GM19240 (cell line): ENCODE measurements around the gene CGREF1.

Experiments
- DNase-seq: peaks from one replicate; pipeline ENCODE4 v3.0.0; 2011; ENCODE audit warnings: low spot score; ENCODE audit not compliant: insufficient read length

Gene CGREF1

DNA sequence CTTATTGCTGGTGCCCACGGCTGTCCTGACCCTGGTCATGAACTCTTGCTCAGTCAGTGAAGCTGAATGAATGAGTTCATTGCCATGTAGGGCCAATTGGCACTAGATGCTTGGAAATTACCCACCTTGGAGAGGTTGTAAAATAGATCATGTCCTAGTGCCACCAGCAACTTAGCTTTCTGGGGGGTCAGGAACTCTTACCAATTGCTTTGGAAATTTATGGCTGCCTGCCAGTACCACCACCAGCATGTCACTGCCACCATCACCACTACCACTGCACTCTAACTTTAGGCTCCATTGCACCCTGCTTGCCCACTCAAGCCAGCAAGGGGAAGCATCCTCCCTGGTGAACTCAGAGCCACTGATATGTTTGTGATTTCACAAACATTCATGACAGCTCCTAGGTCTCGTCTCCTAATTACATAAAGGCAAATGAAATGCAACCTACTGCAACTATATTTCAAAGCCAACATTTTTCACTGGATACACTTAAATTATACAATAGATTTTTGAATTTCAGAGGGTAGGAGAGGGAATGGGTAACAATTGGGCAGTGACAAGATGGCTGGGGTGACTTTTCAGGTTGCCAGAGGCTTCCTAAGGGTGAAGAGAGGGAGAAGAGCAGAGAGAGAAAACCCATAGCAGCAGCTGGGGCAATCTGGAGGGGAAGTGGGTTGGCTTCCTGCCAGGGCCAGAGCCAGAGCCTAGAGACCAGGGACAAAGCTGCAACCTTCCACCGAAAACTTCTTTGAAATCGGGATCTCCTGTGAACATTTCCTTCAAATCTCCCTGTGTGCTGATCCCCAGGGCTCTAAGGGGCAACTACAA lies 44.0 kb downstream of the CGREF1 start:
- no peak for DNase-seq

DNA sequence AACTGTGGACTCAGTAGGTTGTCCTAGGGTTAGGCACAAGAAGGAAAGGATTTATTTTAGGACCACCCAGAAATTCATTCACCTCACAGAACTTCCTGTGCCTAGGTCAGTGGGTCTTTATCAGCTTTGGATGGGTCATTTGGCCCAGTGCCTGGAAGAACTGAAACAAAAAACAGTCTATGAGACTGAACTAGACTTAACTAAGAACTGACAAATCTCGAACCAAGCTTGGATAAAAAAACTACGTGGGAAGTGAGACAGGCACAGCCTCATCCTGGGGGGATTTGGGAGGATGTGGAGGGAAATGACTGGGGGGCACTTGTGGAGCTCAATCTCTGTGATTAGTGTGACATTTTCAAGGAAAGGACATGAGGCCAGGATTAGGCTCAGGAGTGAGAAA lies 45.1 kb downstream of the CGREF1 start:
- DNase-seq, result no peak

DNA sequence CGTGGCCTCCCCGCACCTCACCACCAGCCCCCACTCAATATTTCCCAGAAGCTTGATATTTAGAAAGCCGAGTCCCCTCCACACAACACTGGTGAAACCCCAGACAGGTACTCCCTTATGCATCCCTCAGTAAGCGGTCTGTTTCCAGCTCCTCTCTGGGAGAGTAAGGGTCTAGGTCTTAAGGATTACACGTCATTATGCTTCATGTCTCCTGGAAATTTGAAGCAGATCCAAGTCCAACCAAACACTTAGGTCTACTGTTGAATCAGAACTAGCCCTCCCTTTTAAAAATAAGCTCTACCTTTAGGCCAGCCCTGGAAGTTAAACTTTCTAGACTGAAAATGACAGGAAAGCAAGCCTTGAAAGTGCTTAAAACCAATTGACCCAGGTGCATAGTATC lies 46.0 kb downstream of the CGREF1 start:
- DNase-seq, result no peak

DNA sequence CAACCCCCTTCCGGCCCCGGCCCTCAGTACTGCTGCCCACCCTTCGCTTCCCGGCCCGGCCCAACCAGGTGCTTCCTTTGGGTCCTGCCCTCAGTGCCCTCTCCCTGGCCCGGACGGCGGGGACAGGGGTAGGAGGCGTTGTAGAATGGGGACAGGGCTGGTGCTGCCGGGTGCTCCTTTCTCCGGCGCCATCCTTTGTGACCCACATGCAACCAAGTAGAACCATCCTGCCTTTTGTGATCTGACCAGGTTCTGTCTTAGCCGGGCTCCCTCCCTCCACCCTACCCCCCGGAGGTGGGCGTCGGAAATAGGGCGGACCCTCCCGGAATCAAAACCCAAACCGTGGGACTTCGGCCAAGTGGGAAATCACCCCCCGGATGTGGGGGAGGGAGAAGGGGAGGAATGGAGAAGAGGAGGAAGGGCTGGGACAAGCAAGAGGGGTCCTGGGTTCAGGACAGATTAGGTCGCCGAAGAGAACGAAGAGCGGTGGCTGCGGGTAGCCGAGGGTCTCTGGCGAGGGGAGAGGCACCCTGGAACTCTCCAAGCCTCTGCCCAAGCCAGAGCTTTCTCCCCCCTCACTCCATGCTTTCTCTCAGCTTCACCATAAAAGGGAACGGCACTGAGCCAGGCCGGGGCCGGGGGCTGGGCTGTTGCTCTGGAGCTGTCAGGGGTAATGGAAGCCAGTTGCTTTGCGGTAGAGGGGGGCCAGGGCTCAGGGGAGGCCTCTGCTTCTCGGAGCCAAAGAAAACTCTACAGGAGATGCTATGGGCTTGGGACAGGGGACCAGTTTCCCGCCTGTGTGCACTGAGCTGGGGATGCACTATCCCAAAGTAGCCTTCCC lies 46.7 kb downstream of the CGREF1 start:
- DNase-seq, result no peak

DNA sequence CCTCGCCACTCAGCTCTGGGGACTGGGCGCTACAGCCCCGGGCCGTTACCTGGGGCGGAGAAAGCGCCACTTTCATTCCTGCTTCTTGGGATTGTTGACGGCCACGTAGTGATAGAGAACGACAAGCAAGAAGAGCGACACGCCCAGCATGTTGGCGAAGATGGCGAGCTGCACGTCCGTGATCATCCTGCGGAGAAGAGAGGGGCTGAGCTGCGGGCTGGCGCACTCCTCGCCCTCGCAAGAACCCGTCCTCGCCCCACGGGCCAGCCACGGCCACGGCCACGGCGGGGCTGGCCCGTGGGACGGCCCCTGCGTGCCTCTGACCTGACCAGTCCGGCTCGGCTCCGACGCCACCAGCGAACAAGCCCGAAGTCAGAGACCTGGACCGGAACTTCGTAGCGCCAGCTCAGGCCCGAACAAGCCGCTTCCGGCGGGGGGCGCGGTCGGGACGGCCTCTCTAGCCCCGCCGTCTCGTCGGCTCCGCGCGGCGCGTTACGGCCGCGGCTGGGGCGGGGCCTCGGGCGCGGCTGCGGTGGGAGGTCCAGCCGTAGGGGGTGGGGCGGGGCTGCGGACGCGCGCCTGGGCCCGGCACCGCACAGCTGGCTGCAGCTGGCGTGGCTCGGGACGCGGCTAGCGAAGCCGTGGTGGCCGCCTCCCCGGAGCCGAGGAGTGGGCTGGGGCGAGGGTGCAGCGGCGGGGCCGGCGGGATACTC lies 47.5 kb downstream of the CGREF1 start, which contains the start of gene OST4:
TSS of gene OST4 (minus strand) at position 378 of the 713 bp plus-strand sequence.
- peak; percentile 86 for DNase-seq

DNA sequence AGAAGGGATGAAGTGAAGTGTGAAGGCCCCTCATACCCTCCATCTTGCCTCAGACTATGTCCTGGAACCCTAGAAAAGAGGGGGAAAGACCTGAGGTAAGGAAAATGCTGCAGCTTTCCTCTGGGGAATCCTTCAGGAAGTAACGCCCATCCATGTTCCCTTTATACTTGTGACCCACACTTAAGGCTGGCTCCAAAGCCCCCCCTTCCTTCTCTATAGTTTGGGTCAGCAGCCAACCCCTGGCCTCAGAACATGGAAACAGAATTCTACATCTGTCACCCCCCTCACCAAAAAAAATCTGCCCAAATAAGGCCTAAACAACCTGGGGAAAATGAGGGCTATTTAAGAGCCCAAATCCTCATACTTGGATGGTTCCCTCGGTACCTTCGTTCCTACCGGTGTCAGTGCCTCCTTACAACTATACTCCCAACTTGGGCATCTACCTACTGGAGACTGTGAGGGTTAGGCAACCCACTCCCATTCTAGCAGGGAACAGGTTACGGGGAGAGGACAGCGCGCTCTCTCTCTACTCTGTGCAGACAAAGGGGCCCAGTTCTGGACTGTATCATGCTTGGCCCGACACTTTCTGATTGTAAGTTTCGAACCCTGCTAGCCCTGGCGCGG lies 48.2 kb downstream of the CGREF1 start:
- no peak for DNase-seq

DNA sequence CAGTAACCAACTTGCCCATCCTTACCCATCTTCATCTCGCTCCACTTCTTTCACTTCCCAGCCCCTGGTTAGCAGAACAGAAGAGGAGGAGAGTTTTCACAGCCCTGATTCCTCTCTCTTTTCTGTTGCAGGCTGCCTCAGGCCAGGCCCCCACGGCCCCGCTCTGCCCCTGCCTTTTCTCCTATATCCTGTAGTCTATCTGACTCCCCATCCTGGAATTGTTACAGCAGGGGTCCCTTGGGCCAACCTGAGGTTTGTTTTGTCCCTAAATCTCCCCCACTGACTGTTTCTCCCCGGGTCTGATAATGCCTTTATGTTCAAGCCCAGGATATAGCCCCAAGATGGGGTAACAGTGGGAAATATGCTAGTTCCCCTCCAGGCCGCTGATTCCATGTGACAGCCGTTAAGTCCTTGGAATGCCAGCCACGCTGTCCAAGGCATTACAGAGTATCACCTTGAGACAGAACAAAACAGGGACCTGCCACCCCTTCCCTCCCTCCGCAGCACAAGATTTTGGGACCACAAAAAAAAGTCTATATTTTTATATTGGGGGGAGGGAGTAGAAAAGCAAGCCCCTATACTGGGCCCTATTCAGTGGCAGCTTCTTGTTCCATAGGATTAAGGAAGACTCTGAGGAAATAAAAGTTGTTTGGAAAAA lies 48.8 kb downstream of the CGREF1 start:
- DNase-seq, result no peak

DNA sequence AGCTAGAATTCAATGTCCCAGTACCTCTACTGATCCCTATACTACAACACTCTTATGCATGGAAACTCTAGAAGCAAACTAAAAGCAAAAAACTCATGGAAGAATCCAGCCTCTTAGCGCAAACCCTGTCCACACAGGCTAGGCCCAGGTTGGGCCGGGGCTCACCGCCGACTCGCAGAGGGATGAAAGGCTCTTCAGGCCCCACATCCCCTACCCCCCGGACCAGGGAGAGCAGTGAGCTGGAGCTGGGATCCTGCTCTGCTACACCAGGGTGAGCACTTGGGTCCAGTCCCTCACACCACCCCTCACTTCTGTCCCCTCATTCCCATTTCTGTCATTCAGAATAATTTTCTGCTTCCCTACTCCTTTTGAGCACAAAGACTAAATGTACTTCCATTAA lies 49.5 kb downstream of the CGREF1 start:
- no peak for DNase-seq

DNA sequence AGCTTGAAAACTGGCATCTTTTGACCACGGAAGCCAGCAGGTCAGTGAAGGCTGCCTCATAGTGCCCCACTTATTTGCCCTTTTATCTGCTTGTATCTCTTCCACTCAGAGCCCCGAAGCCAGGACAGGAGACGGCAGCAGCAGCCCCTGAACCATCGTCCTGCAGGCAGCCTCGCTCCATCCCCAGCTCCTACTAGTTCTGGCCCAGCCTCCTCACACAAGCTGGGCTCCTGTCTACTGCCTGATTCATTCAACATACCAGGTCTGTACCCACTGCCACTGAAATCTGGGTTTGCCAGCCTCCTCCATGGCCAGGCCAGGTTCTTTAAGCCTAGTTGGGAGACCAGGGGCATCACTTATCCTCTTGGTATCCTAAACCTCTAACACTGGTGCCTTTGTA lies 51.5 kb downstream of the CGREF1 start:
- DNase-seq, result no peak

DNA sequence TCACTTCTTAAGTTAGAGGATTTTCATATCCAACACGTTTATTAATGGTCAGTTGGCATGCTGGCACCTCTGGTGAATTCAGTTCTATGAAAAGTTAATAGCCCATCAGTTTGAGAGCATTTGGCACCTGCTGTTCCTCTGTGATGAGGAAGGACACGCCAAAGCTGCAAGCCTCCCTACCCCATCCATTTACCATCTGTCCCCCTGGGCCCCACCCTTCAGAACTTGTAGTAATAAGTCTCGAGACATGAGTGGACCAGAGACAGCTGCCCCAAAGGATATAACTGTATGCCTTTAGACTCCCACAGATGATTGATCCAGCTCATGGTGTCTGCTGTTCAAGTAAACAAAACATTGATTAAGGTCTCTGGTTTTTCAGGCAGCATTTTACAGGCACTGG lies 53.8 kb downstream of the CGREF1 start:
- DNase-seq, result no peak

DNA sequence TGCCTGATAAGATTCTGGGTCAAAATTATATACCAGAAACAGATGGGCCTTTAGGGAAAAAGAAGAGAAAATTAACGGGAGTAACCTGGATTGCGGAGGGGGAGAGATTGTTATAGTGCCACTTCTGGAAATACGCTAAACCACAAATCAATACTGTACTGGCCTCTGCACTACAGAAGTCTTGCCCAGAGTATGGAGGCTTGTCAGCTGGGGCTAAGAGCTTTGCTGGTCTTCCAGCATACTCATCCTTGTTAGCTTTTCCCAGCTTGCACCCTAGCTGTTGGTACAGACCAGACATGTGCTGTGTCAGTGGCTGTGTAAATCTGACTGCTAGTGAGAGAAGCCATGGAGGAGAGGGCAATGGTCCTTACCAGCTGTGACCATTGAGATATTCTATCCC lies 58.6 kb downstream of the CGREF1 start:
- no peak for DNase-seq

DNA sequence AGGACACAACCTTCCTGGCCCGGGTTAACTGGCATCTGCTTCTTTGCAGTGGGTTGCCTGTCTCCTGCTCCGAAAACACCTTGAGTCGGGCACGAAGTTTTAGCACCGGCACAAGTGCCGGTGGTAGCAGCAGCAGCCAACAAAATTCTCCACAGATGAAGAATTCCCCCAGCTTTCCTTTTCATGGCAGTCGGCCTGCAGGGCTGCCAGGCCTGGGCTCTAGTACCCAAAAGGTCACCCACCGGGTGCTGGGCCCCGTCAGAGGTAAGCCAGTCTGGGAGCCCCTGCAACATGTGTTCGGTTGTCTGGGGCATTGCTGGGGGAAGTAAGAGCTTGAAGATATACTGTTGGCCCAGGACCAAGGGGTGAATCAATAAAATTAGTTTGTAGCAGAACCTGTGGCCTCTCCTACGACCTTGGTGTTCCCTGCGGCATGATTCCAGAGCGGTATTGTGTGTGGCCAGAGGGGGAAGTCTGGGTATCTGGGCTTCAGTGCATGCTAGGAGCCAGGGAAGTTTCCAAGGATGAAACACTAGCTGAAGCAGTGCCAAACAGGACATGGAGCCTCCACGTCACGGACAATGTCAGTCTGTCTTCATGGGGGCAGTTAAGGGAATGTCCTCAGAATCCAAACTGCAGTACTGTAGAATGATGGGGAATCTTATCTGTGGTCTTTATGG lies 59.6 kb downstream of the CGREF1 start:
- DNase-seq, result no peak

DNA sequence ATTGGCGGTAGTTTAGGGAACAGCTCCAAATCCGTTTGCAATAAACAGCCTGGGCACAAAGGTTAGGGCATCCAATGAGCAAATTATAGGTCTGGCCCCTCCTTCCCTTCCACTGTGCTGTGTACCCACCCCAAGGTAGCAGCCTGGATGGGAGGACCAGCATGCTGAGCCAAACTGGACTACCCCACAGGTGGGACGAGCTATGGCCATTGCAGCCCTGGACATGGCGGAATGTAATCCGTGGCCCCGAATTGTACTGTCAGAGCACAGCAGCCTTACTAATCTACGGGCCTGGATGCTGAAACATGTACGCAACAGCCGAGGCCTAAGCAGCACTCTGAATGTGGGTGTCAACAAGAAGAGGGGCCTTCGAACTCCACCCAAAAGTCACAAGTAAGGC lies 60.7 kb downstream of the CGREF1 start:
- DNase-seq, result no peak

DNA sequence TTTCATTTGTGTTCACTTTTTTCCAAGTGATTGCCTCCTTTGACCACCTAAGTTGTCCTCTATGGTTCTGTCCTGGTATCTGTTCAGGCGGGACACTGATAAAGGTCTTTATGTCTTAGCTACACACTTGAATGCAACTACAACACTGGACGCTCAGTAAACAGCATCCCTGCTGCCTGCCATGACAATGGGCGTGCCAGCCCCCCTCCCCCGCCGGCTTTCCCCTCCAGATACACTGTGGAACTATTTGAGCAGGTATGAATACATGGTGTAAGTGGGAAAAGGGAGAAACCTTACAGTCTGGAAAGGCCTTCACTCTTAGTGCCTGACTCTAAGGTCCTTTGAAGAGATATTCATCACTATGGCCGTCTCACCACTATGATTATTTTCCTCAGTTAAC lies 61.7 kb downstream of the CGREF1 start:
- DNase-seq, result no peak

DNA sequence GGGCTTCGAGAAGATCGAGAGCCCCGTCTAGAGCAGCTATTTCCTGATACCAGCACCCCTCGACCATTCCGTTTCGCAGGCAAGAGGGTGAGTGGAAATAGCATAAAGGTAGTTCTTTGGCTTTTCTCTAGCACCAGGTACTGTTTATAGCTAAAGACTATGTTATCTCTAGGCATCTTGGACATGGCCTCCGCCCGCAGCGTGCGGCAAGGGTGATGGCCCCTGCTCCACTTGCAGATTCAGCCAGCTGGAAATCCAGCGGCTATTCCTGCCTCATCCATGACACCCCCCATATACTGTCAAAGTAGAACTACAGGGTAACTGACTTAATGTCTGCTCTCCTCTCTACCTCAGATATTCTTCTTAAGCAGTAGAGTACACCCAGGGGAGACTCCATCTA lies 64.2 kb downstream of the CGREF1 start:
- DNase-seq, result no peak

DNA sequence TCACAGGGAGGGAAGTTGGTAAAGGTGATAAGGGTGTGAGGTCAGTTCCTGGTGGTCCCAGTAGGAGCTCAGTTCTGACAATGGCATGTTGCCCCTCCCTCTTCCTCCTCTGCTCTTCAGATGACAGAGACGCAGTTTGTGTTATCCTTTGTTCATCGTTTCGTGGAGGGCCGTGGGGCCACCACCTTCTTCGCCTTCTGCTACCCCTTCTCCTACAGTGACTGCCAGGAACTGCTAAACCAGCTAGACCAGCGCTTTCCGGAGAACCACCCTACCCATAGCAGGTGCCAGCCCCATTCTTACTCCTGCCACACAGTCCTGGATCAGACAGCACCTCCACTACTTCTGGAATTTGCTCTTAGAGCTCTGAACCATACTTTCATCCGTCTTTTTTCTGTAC lies 65.2 kb downstream of the CGREF1 start:
- no peak for DNase-seq

DNA sequence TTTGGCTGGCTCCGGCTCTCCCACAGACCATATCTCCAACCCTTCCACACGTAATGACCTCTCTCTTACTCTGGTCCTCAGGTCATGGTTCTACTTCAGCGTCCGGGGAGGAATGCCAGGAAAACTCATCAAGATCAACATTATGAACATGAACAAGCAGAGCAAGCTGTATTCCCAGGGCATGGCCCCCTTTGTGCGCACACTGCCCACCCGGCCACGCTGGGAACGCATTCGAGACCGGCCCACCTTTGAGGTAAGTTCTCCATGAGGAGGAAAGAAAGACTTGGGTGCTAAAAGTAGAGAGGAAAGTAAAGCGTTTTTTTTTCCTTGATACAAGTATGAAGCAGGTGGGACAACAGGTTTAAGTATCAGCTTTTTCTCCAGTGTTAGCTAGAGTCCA lies 65.6 kb downstream of the CGREF1 start:
- DNase-seq, result no peak

DNA sequence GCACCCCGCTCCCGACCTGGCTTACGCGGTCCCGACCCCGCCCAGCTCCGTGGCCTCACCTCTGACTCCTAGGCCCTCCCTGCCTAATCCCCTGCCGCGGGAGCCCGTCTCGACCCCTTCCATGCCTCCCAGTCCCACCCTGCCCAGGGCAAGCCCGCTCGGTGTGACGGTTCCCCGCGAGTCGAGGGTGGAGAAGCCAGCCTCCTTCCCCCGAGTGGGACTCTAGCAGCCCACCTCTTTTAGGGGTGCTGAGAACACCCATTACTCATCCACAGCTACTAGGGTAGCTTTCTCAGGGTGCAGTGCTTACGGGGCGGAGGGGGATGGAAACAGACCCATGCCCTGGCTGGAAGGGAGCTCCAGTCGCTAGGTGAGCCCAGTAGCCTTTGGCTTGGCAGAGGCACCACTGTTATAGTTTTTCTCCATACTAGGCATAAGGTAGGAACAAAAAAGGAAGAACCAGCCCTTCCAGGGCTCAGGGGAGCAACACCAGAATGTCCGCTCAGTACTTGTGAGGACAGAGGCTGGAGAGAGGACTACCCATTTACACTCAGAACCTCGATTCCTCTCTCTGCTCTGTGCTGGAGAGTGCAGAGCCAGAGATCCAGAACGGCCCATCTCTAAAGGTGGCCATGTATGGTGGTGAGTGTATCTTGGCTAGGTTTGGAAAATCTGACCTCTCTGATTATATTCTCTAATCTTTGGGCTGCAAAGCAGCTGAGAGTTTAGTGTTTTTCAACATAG lies 66.9 kb downstream of the CGREF1 start:
- no peak for DNase-seq

DNA sequence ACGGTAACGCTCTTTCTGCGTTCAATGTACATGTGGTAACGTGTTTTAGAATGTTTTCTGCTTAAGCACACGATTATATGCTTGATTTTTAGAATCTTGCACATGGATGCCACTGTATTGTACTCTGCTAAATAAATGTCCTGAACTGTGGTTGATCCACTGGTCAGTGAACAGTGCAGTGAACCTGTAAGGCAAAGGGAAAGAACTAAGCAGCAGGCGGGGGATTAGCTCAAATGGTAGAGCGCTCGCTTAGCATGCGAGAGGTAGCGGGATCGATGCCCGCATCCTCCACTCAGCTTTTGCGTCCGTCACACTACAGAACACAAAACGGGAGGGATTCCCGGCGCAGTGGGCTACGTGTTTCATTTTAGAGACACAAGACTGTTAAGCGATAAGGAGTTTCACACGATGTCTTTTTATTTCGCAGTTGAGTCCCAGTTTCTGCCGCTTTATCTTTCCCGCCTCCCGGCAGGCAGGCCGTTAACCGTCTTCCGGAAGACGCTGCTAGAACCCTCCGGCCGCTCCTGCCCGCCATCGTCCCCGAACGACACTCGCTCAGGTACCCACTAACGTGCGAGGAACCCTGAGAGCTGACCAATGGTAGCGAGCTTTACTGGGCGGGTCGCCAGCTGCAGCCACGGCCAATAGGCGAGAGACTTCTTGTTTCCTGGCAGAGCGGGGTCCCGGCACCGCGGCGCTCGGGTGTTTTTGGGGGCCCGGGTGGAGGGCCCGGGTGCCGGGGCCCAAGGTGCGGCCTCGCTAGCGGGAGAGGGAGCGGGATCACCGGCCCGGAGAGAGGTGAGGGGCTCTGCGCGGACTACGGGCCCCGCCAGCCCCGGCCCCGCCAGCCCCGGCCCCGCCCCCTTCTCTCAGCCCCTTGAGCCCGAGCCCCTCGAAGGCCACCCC lies 67.7 kb downstream of the CGREF1 start, which contains the start of gene AGBL5:
TSS of gene AGBL5 (plus strand) at position 673 of the 906 bp plus-strand sequence. CDS start 1,291 bp downstream, outside the sequence.
- peak; percentile 96 for DNase-seq
